GM12878 (cell line): Measurements from ENCODE around the gene COL1A1. TPM values are rescaled to one million over a fixed set of nuclear protein-coding genes. Genes with fewer than 3 reads are reported as not detected.

Experiments used
- ATAC-seq: fragments of 200-7000 bp; cut with Tn5 transposase; 3 replicates; pipeline ENCODE4 v1.9.1; 2020; ENCODE audit warnings: mild to moderate bottlenecking, moderate library complexity
- BruUV-seq: library from RNA; stranded (reverse); fragments of 400-500 nt; replicated peaks from 2 replicates; lab custom pipeline; 2021; lab: Mats Ljungman, UMichigan
- CTCF ChIA-PET: fragments of 300-600 bp; sonication (Branson Sonifier 250); formaldehyde crosslinking; extraction: SDS; loops from one replicate; lab custom pipeline; 2021; ENCODE audit warnings: inconsistent platforms; lab: Yijun Ruan, JAX
- POLR2A ChIA-PET: fragments of 350-600 bp; formaldehyde crosslinking; extraction: SDS; loops from one replicate; lab custom pipeline; 2021; ENCODE audit warnings: inconsistent platforms; lab: Charles Lee
- RAD21 ChIA-PET: fragments of 300-600 bp; sonication (Branson Sonifier 250); formaldehyde crosslinking; loops from one replicate; lab custom pipeline; 2023; ENCODE audit warnings: antibody characterized with exemption; ENCODE audit not compliant: unreplicated experiment; lab: Charles Lee
- SMC1A ChIA-PET: fragments of 300-600 bp; sonication (Branson Sonifier 250); formaldehyde crosslinking; loops from one replicate; lab custom pipeline; 2023; ENCODE audit not compliant: unreplicated experiment, uncharacterized antibody; lab: Charles Lee
- DNase-seq: peaks from one replicate; pipeline ENCODE4 v3.0.0-alpha.2; 2011; ENCODE audit warnings: low read depth, low spot score
- FAIRE-seq: peaks from 3 replicates; lab custom pipeline; 2011; peaks lifted over from hg19 to GRCh38; lab: Jason Lieb, UNC
- H2AFZ ChIP-seq: 2 replicates; pipeline ENCODE4 v1.6.0; 2011; ENCODE audit warnings: low read depth, low read length, control low read depth; ENCODE audit not compliant: control insufficient read depth
- H3K27ac ChIP-seq: 2 replicates; pipeline ENCODE4 v1.5.1; 2011; ENCODE audit warnings: control low read depth; ENCODE audit not compliant: control insufficient read depth, insufficient read depth
- H3K27me3 ChIP-seq, 2 experiments: replicated peaks in 1 of 2; 2 replicates each; pipeline versions ENCODE4 v1.6.0 to v1.6.1; 2011; ENCODE audit warnings: low read length in 1 of 2; ENCODE audit not compliant: control insufficient read depth in 2 of 2, insufficient read depth in 2 of 2
- H3K36me3 ChIP-seq, 2 experiments: 2 replicates each; pipeline ENCODE4 v1.5.1; 2011; ENCODE audit warnings: low read length in 1 of 2; ENCODE audit not compliant: control insufficient read depth in 2 of 2, insufficient read depth in 2 of 2
- H3K4me1 ChIP-seq: 2 replicates; pipeline ENCODE4 v1.6.1; 2011; ENCODE audit warnings: mild to moderate bottlenecking, low read length, moderate library complexity, mixed read lengths; ENCODE audit not compliant: control insufficient read depth, insufficient read depth
- H3K4me2 ChIP-seq: 2 replicates; pipeline ENCODE4 v1.6.0; 2011; ENCODE audit warnings: control low read depth; ENCODE audit not compliant: control insufficient read depth, insufficient read depth
- H3K4me3 ChIP-seq: fragments of 200-600 bp; sonication (generic); 2 replicates; pipeline ENCODE4 v1.5.1; 2016
- H3K79me2 ChIP-seq: 2 replicates; pipeline ENCODE4 v1.6.0; 2011; ENCODE audit warnings: low read length; ENCODE audit not compliant: control insufficient read depth, insufficient read depth
- H3K9ac ChIP-seq: 2 replicates; pipeline ENCODE4 v1.8.0; 2011; ENCODE audit warnings: low read length, control low read depth, mixed read lengths; ENCODE audit not compliant: control insufficient read depth, insufficient read depth
- H3K9me3 ChIP-seq: replicated peaks from 3 replicates; pipeline ENCODE4 v1.5.1; 2011; ENCODE audit warnings: mild to moderate bottlenecking, low read length; ENCODE audit not compliant: control insufficient read depth, insufficient read depth
- H4K20me1 ChIP-seq: 2 replicates; pipeline ENCODE4 v1.6.0; 2011; ENCODE audit not compliant: control insufficient read depth, insufficient read depth
- BACH1 ChIP-seq: fragments of 450-650 bp; IDR thresholded peaks from 2 replicates; pipeline ENCODE4 v1.6.1; 2017; ENCODE audit warnings: mild to moderate bottlenecking, borderline replicate concordance
- GATAD2B ChIP-seq: fragments of 450-650 bp; conservative IDR thresholded peaks from 2 replicates; pipeline ENCODE4 v1.6.1; 2017; ENCODE audit warnings: low read depth, mild to moderate bottlenecking, moderate library complexity
- HCFC1 ChIP-seq: fragments of 150-350 bp; IDR thresholded peaks from 2 replicates; pipeline ENCODE4 v1.6.1; 2014; ENCODE audit warnings: low read length
- MLLT1 ChIP-seq: fragments of 450-650 bp; IDR thresholded peaks from 2 replicates; pipeline ENCODE4 v1.6.1; 2016; ENCODE audit warnings: mild to moderate bottlenecking
- NR2C2 ChIP-seq: IDR thresholded peaks from 2 replicates; pipeline ENCODE4 v1.6.1; 2011; ENCODE audit warnings: borderline replicate concordance, low read depth; ENCODE audit not compliant: control insufficient read depth, insufficient read length
- RAD21 ChIP-seq: IDR thresholded peaks from 2 replicates; pipeline ENCODE4 v1.6.1; 2011; ENCODE audit warnings: mild to moderate bottlenecking, low read depth, low read length, moderate library complexity; ENCODE audit not compliant: insufficient read depth
- SMAD1 ChIP-seq: fragments of 450-650 bp; IDR thresholded peaks from 2 replicates; pipeline ENCODE4 v1.6.1; 2018; ENCODE audit warnings: mild to moderate bottlenecking, low read depth; ENCODE audit not compliant: partially characterized antibody
- STAT1 ChIP-seq: fragments of 450-650 bp; conservative IDR thresholded peaks from 2 replicates; pipeline ENCODE4 v1.6.1; 2014; ENCODE audit warnings: antibody characterized with exemption, mild to moderate bottlenecking
- TARDBP ChIP-seq: IDR thresholded peaks from 2 replicates; pipeline ENCODE4 v1.6.1; 2016; ENCODE audit warnings: borderline replicate concordance
- TCF3 ChIP-seq: IDR thresholded peaks from 2 replicates; pipeline ENCODE4 v1.6.1; 2012; ENCODE audit warnings: low read depth, mild to moderate bottlenecking, low read length, borderline replicate concordance; ENCODE audit not compliant: insufficient read depth
- ZNF622 ChIP-seq: fragments of 450-650 bp; IDR thresholded peaks from 2 replicates; pipeline ENCODE4 v1.6.1; 2017; ENCODE audit warnings: mild to moderate bottlenecking, inconsistent platforms
- WGBS: methylation state at CpG from one replicate; pipeline ENCODE4 v1.1.6; 2016; ENCODE audit warnings: low lambda C conversion rate; ENCODE audit not compliant: insufficient replicate concordance, insufficient coverage; ENCODE audit errors: missing lambda C conversion rate; 5-methylcytosine and 5-hydroxymethylcytosine counted together
- in situ Hi-C: fragments of 300-500 bp; cut with MboI; formaldehyde crosslinking; loops from 9 replicates; pipeline ENCODE4 v1.14.3; 2018; ENCODE audit warnings: mixed read lengths
- intact Hi-C: fragments of 100-400 bp; cut with micrococcal nuclease; formaldehyde crosslinking; loops from one replicate; pipeline ENCODE4 v1.14.2; 2022; ENCODE audit not compliant: unreplicated experiment
- polyA plus RNA-seq, 11 experiments: library from polyadenylated mRNA; depleted of rRNA in 4 of 11; unstranded in 6 of 11; stranded (reverse) in 5 of 11; fragments of >200 nt; fragmentation: Nextera tagmentation in 4 of 11; fragmentation: Illumina TruSeq in 1 of 11; extraction: Ambion mirVana in 4 of 11; extraction: Trizol in 1 of 11; gene quantifications; 1 replicate in 1 of 11; 2 replicates in 10 of 11; pipeline versions ENCODE4 v1.2.1 to v1.2.3, GENCODE V29; 2011 to 2016; ENCODE audit warnings: inconsistent platforms in 2 of 11, missing spikeins in 2 of 11, low read depth in 1 of 11
- total RNA-seq, 4 experiments: library from RNA; depleted of rRNA in 3 of 4; stranded (reverse); fragments of >200 nt in 3 of 4; fragmentation: Illumina TruSeq in 1 of 4; extraction: Trizol in 1 of 4; gene quantifications; 2 replicates each; pipeline versions ENCODE4 v1.2.1 to v1.2.3, GENCODE V29; 2013 to 2021

Gene COL1A1
- total and polyA plus RNA-seq, 10 of the 15 experiments (the other 5 are each of a cell fraction or from before 2014, with no cell fraction given) = 0.18 to 7.7 (median 2.3) TPM

- no peak overlapping the region for H2AFZ ChIP-seq
- no peak for ATAC-seq
- no peak overlapping the region for H3K27ac ChIP-seq
- no TSS peak for BruUV-seq
- no peak for DNase-seq
- intact Hi-C loops = no loop called here
- H3K4me3 ChIP-seq = no peak overlapping the region
- H4K20me1 ChIP-seq = no peaks in the 10 kb centered on the region
- peaks cover 33% of the 10 kb centered on the region for H3K4me1 ChIP-seq
- ChIA-PET CTCF (interaction anchor here (0.9 to 10.1 kb wide), 5 partner anchors 8 to 19 kb away, joined by 4 to 514 read pairs (median 11); partner anchors contain the start of gene SGCA), SMC1A (interaction anchor here (0.5 to 1.9 kb wide), 2 partner anchors 11 to 19 kb away, joined by 3 to 7 read pairs; no protein-coding TSS in a partner anchor), RAD21 (interaction anchor here (0.9 to 1.9 kb wide), 2 partner anchors 19 to 25 kb away, joined by 5 to 9 read pairs; no protein-coding TSS in a partner anchor), POLR2A (interaction anchor here (1.2 kb wide), 1 partner anchor 47 kb away, joined by 3 read pairs; no protein-coding TSS in a partner anchor)
- FAIRE-seq = no peak
- H3K9me3 ChIP-seq = no peaks in the 10 kb centered on the region
- in situ Hi-C loops = no loop called here
- H3K27me3 ChIP-seq = no peaks in the 10 kb centered on the region
- H3K9ac ChIP-seq = no peak overlapping the region
- no peak overlapping the region for H3K4me2 ChIP-seq
- H3K79me2 ChIP-seq = no peaks in the 10 kb centered on the region; the same call in 1 of the 2 replicates
- WGBS = 30% methylated on average over 13 of the region's 13 CpGs
- peaks cover 0 to 6% of the 10 kb centered on the region in 2 experiments; a peak in 2 of 4 replicates for H3K36me3 ChIP-seq
- TF ChIP-seq RAD21 (no peak), TARDBP (no peak), NR2C2 (no peak), GATAD2B (no peak)
Observed at GRCh38 chr17:50188531-50188920, 12.9 kb downstream of the COL1A1 start.

- no TSS peak for BruUV-seq
- TF ChIP-seq MLLT1 = no peak
- TF ChIP-seq RAD21 = no peak
- no peak for TF ChIP-seq SMAD1
- TF ChIP-seq STAT1 = no peak
- no peak for TF ChIP-seq TCF3
- TF ChIP-seq ZNF622 = no peak
- no peak for TF ChIP-seq HCFC1
- TF ChIP-seq BACH1 = no peak
Observed at GRCh38 chr17:50187751-50188530, 13.5 kb downstream of the COL1A1 start.

More at GRCh38 chr17:50187751-50188530, 13.5 kb downstream of the COL1A1 start:
- Histone ChIP-seq H3K79me2 (no peaks in the 10 kb centered on the region; the same call in 1 of the 2 replicates), H3K4me2 (no peak overlapping the region), H3K36me3 (peaks cover 0 to 6% of the 10 kb centered on the region in 2 experiments; a peak in 2 of 4 replicates), H3K4me1 (peaks cover 33% of the 10 kb centered on the region), H2AFZ (no peak overlapping the region), H3K27ac (no peak overlapping the region), H3K27me3 (no peaks in the 10 kb centered on the region), H3K4me3 (no peak overlapping the region), H4K20me1 (no peaks in the 10 kb centered on the region), H3K9ac (no peak overlapping the region), H3K9me3 (no peaks in the 10 kb centered on the region)
- in situ Hi-C loops = no loop called here
- WGBS = 55% methylated on average over 17 of the region's 17 CpGs
- no peak for FAIRE-seq
- CTCF ChIA-PET = interaction anchor here (0.9 to 3.5 kb wide), 4 partner anchors 9 to 18 kb away, joined by 4 to 26 read pairs (median 8); no protein-coding TSS in a partner anchor
- RAD21 ChIA-PET = interaction anchor here (0.9 to 1.9 kb wide), 2 partner anchors 19 to 24 kb away, joined by 5 to 9 read pairs; no protein-coding TSS in a partner anchor
- no peak for DNase-seq
- intact Hi-C loops = no loop called here
- SMC1A ChIA-PET = interaction anchor here (0.5 to 1.9 kb wide), 3 partner anchors 10 to 18 kb away, joined by 3 to 7 read pairs (median 7); no protein-coding TSS in a partner anchor
- ATAC-seq = no peak
- POLR2A ChIA-PET = interaction anchor here (0.6 to 1.2 kb wide), 2 partner anchors 39 to 47 kb away, joined by 3 read pairs; no protein-coding TSS in a partner anchor
